OCI-LY7 (cell line): Measurements from ENCODE around the gene CDH12. TPM values are rescaled to one million over a fixed set of nuclear protein-coding genes. Genes with fewer than 3 reads are reported as not detected.

Experiments used
- BruUV-seq: library from RNA; stranded (reverse); fragments of 400-500 nt; replicated peaks from 2 replicates; lab custom pipeline; 2021; lab: Mats Ljungman, UMichigan
- CTCF ChIA-PET: fragments of 300-600 bp; sonication (Branson Sonifier 250); formaldehyde crosslinking; loops from one replicate; lab custom pipeline; 2022; ENCODE audit warnings: antibody characterized with exemption; ENCODE audit not compliant: unreplicated experiment; lab: Charles Lee
- POLR2A ChIA-PET: fragments of 300-600 bp; sonication (Branson Sonifier 250); formaldehyde crosslinking; loops from one replicate; lab custom pipeline; 2022; ENCODE audit warnings: antibody characterized with exemption; lab: Charles Lee
- DNase-seq: peaks from one replicate; pipeline ENCODE4 v3.0.0-alpha.2; 2015; ENCODE audit warnings: low spot score
- H2AFZ ChIP-seq: fragments of 200-600 bp; sonication (generic), shearing (Covaris generic); 2 replicates; pipeline ENCODE4 v1.6.1; 2014; ENCODE audit warnings: mild to moderate bottlenecking, antibody characterized with exemption, low read length, moderate library complexity
- H3K27ac ChIP-seq: fragments of 200-600 bp; sonication (generic); 2 replicates; pipeline ENCODE4 v1.5.1; 2014; ENCODE audit warnings: mixed run types, low read depth, mild to moderate bottlenecking, moderate library complexity, low read length, inconsistent platforms; ENCODE audit not compliant: poor library complexity, severe bottlenecking
- H3K36me3 ChIP-seq: fragments of 200-600 bp; sonication (generic); 2 replicates; pipeline ENCODE4 v1.6.1; 2014; ENCODE audit warnings: mild to moderate bottlenecking, antibody characterized with exemption, low read length, moderate library complexity, mixed read lengths; ENCODE audit not compliant: insufficient read depth
- H3K4me1 ChIP-seq: fragments of 200-600 bp; sonication (generic); 2 replicates; pipeline ENCODE4 v1.5.1; 2014; ENCODE audit warnings: mild to moderate bottlenecking, low read length; ENCODE audit not compliant: insufficient read depth, poor library complexity, severe bottlenecking
- H3K4me2 ChIP-seq: fragments of 200-600 bp; sonication (generic); 2 replicates; pipeline ENCODE4 v1.6.1; 2014; ENCODE audit warnings: mild to moderate bottlenecking, low read length
- H3K4me3 ChIP-seq: fragments of 200-600 bp; sonication (generic); 2 replicates; pipeline ENCODE4 v1.5.1; 2014; ENCODE audit warnings: mild to moderate bottlenecking, low read depth, low read length; ENCODE audit not compliant: poor library complexity, severe bottlenecking
- H3K79me2 ChIP-seq: fragments of 200-600 bp; sonication (generic); 2 replicates; pipeline ENCODE4 v1.6.1; 2016; ENCODE audit warnings: low read depth, mild to moderate bottlenecking, low read length, moderate library complexity, mixed read lengths; ENCODE audit not compliant: insufficient read depth
- H3K9me2 ChIP-seq: fragments of 200-600 bp; sonication (generic); 2 replicates; pipeline ENCODE4 v1.6.1; 2016; ENCODE audit warnings: mild to moderate bottlenecking, low read length, mixed read lengths; ENCODE audit not compliant: insufficient read depth
- H3K9me3 ChIP-seq: fragments of 200-600 bp; sonication (generic); 2 replicates; pipeline ENCODE4 v1.6.1; 2014; ENCODE audit warnings: mild to moderate bottlenecking, mixed run types, low read length, mixed read lengths
- H4K20me1 ChIP-seq: fragments of 200-600 bp; sonication (generic); 2 replicates; pipeline ENCODE4 v1.6.1; 2014; ENCODE audit warnings: mild to moderate bottlenecking, antibody characterized with exemption, low read length, moderate library complexity, mixed read lengths; ENCODE audit not compliant: insufficient read depth
- EZH2phosphoT487 ChIP-seq: fragments of 200-600 bp; sonication (generic); IDR thresholded peaks from 2 replicates; pipeline ENCODE4 v1.6.1; 2018; ENCODE audit warnings: low read depth, borderline replicate concordance, mild to moderate bottlenecking, mixed run types, antibody characterized with exemption, low read length, moderate library complexity, mixed read lengths
- intact Hi-C: fragments of 100-400 bp; cut with micrococcal nuclease; formaldehyde crosslinking; loops from one replicate; pipeline ENCODE4 v1.10.0; 2022; ENCODE audit not compliant: unreplicated experiment
- total RNA-seq, 2 experiments: library from RNA; depleted of rRNA in 1 of 2; stranded (reverse); fragments of >200 nt in 1 of 2; shearing (Covaris generic) in 1 of 2; gene quantifications; 2 replicates each; pipeline ENCODE4 v1.2.3, GENCODE V29; 2014 to 2022
- TF ChIP-seq, protein P1 (sequence below): fragments of 200-600 bp; sonication (generic); conservative IDR thresholded peaks from 2 replicates; pipeline ENCODE4 v1.5.1; 2014; ENCODE audit warnings: mild to moderate bottlenecking, antibody characterized with exemption, low read length, moderate library complexity, mixed read lengths

Gene CDH12
- total RNA-seq, 2 experiments from 2014 or later = not detected

DNA sequence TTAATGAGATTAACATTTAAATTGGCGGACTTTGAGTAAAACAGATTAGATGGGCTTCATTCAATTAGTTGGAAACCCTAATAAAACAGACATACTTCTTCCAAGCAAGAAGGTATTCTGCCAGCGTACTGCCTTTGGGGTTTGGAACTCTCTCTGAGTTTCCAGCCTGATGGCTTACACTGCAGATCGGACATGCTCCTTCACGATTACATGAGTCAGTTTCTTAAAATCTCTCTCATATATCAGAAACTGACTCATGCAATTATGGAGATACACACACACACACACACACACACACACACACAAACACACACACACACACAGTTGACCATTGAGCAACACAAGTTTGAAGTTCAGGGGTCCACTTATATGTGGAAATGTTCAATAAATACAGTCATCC is 789.4 kb downstream of the CDH12 start:
- Histone ChIP-seq H3K4me1 (no peaks in the 10 kb centered on the region), H4K20me1 (no peaks in the 10 kb centered on the region), H3K36me3 (no peaks in the 10 kb centered on the region), H3K4me2 (no peak overlapping the region), H2AFZ (no peak overlapping the region), H3K9me3 (no peaks in the 10 kb centered on the region), H3K9me2 (no peaks in the 10 kb centered on the region), H3K27ac (no peak overlapping the region), H3K4me3 (no peak overlapping the region), H3K79me2 (no peaks in the 10 kb centered on the region)
- no TSS peak for BruUV-seq
- POLR2A ChIA-PET = no interaction called here
- no peak for DNase-seq
- TF ChIP-seq, protein P1, sequence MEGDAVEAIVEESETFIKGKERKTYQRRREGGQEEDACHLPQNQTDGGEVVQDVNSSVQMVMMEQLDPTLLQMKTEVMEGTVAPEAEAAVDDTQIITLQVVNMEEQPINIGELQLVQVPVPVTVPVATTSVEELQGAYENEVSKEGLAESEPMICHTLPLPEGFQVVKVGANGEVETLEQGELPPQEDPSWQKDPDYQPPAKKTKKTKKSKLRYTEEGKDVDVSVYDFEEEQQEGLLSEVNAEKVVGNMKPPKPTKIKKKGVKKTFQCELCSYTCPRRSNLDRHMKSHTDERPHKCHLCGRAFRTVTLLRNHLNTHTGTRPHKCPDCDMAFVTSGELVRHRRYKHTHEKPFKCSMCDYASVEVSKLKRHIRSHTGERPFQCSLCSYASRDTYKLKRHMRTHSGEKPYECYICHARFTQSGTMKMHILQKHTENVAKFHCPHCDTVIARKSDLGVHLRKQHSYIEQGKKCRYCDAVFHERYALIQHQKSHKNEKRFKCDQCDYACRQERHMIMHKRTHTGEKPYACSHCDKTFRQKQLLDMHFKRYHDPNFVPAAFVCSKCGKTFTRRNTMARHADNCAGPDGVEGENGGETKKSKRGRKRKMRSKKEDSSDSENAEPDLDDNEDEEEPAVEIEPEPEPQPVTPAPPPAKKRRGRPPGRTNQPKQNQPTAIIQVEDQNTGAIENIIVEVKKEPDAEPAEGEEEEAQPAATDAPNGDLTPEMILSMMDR = no peak
- no peak for TF ChIP-seq EZH2phosphoT487
- CTCF ChIA-PET = no interaction called here
- intact Hi-C loops = no loop called here

DNA sequence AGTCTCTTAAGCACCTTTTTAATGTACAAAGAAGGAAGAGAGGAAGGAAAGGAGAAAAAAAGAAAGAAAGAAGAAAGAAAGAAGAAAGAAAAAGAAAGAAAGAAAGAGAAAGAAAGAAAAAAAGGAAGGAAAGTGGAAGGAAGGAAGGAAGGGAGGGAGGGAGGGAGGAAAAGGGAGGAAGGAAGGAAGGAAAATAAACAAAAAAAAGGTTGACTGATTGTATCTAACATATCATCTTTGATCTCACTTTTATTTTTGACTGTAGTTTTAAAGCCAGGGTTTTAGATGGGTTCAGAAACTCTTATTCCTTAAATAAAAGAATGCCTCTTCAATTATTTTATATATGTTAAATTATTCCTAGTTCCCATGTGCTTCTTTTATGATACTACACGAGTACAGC is 794.5 kb downstream of the CDH12 start:
- Histone ChIP-seq H3K4me2 (no peak overlapping the region), H3K27ac (no peak overlapping the region), H2AFZ (no peak overlapping the region), H3K9me2 (no peaks in the 10 kb centered on the region), H3K4me3 (no peak overlapping the region), H3K4me1 (no peaks in the 10 kb centered on the region), H3K36me3 (no peaks in the 10 kb centered on the region), H3K79me2 (no peaks in the 10 kb centered on the region), H4K20me1 (no peaks in the 10 kb centered on the region), H3K9me3 (no peaks in the 10 kb centered on the region)
- intact Hi-C loops = no loop called here
- TF ChIP-seq EZH2phosphoT487 = no peak
- TF ChIP-seq, protein P1 = no peak
- no peak for DNase-seq
- BruUV-seq = no TSS peak
- ChIA-PET CTCF (no interaction called here), POLR2A (no interaction called here)

- no peak overlapping the region for H3K27ac ChIP-seq
These were observed 796.1 kb downstream of the CDH12 start for GRCh38 chr5:22057012-22057411.

More at GRCh38 chr5:22057012-22057411, 796.1 kb downstream of the CDH12 start:
- H3K4me3 ChIP-seq = no peak overlapping the region
- H3K79me2 ChIP-seq = no peaks in the 10 kb centered on the region
- no peaks in the 10 kb centered on the region for H3K36me3 ChIP-seq
- H3K4me2 ChIP-seq = no peak overlapping the region
- intact Hi-C loops = no loop called here
- no peaks in the 10 kb centered on the region for H3K9me3 ChIP-seq
- ChIA-PET CTCF (no interaction called here), POLR2A (no interaction called here)
- H3K4me1 ChIP-seq = no peaks in the 10 kb centered on the region
- no peaks in the 10 kb centered on the region for H4K20me1 ChIP-seq
- H3K9me2 ChIP-seq = no peaks in the 10 kb centered on the region
- BruUV-seq = no TSS peak
- no peak for TF ChIP-seq EZH2phosphoT487
- TF ChIP-seq, protein P1 = no peak
- DNase-seq = no peak
- H2AFZ ChIP-seq = 0 out of 2 replicates have a peak overlapping the region, but pooled peaks have one; percentile 19
